Activated gamma-delta T cell (primary cell): ENCODE data around the gene ZMYND8.
"Not testable (repeated sequence)": the region's sequence is repeated elsewhere in the genome, so short reads cannot be mapped to it uniquely, and the experiment has no call there.

Source experiments
- DNase-seq: peaks from one replicate; lab custom pipeline; 2025; lab: John Stamatoyannopoulos, UW

Gene ZMYND8

DNA sequence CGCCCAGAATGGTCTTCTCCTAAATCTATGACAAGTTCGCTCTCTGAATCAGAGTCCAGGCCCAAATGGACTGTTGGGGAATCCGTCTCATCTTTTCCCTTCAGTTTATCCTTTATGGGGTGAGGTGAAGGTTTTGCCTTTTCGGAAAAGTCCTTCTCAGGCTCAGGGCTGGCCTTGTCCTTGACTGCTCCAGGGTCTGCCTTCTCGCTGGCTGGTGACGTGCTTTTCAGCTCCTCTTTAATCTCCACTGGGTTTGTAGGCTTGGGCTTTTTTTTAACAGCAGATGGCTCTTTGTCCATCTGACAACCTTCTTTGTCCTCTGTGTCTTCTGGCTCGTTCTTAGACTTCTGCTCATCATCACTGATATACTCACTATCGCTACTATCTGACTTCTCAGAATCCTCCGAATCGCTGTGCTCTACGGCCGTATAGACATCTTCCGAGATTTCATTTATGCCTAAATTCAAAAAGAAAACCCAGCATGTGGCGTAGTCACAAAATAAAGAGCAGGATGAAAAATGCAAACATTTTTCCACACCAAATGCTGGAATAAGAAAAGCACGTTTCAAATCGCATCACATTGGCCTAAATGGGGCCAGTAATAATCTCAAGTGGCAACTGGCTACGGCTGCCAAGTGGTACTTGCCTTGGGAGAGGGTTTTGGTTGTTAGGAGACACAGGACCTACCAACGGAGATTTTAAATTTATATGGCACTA lies 110.3 kb downstream of the ZMYND8 start:
- DNase-seq = no peak

DNA sequence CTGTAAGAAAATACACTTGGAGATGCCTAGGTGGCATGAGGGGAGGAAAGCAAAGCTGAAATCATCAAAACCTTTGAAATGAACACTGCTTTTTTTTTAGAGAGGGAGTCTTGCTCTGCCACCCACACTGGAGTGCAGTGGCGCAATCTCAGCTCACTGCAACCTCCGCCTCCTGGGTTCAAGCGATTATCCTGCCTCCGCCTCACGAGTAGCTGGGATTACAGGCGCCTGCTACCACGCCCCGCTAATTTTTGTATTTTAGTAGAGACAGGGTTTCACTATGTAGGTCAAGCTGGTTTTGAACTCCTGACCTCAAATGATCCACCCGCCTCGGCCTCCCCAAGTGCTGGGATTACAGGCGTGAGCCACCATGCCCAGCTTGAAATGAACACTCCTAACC lies 111.3 kb downstream of the ZMYND8 start:
- DNase-seq = not testable (repeated sequence)

GRCh38 chr20:47244451-47244850 lies 112.0 kb downstream of the ZMYND8 start:
- no peak for DNase-seq

DNA sequence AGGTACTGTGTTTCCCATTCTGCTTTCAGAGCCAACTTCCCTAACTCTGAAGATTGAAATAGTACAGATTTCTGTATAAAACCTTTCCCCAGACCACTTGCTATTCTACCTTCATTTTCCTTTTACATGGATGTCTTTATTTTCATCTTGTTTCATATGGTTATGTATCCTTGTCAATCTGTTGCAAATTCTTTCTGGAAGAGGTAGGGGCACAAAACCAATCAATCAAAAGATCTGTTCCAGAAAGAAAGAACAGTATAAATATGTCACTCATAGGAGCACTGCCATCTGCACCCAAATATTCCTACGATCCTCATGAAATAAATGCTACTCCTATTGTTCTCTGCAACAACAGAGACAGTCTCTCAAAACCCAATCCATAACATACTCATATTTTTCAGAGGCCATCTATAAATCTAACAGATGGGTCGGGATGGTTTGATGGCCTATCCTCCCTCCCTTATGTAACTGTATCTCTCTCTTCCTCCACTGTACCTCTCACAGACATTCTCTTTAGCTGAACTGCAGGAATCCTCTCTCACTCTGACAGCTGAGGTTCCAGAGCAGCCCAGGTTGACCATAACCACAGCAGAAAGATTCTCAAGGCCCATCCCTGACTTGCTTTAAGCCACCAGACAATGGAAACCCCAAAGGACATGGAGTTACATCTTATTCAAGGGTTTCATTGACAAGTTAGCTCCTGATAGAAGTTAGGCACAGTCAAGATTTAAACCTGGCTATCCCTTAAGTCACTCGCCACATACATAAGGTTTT lies 112.8 kb downstream of the ZMYND8 start:
- DNase-seq = no peak

- no peak for DNase-seq
Measured at GRCh38 chr20:47243003-47243402, 113.5 kb downstream of the ZMYND8 start.

- no peak for DNase-seq
Measured at GRCh38 chr20:47241345-47241781, 115.1 kb downstream of the ZMYND8 start.

DNA sequence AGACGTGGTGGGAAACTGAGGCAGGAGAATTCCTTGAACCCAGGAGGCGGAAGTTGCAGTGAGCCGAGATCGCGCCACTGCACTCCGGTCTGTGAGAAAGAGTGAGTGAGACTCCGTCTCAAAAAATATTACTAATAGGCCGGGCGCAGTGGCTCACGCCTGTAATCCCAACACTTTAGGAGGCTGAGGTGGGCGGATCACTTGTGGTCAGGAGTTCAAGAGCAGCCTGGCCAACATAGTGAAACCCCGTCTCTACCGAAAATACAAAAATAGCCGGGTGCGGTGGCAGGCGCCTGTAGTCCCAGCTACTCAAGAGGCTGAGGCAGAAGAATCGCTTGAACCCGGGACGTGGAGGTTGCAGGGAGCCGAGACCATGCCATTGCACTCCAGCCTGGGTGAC lies 116.4 kb downstream of the ZMYND8 start:
- DNase-seq = not testable (repeated sequence)

DNA sequence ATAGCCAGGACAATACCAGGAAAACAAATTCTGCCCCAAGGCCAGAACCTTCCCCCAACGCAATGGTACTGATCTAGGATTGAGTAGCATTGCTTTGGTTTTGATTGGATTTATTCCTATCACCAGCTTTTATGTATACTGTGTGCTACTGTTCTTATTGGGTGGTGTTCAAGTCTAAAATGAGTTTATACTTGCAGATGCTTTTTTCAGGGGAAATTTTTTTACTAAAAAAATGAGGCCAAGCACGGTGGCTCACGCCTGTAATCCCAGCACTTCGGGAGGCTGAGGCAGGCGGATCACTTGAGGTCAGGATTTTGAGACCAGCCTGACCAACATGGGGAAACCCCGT lies 116.8 kb downstream of the ZMYND8 start:
- no peak for DNase-seq

- DNase-seq = no peak
Measured at GRCh38 chr20:47238780-47239718, 117.5 kb downstream of the ZMYND8 start.

- DNase-seq = no peak
Measured at GRCh38 chr20:47237715-47238114, 118.8 kb downstream of the ZMYND8 start.

GRCh38 chr20:47236639-47236900 lies 119.9 kb downstream of the ZMYND8 start:
- no peak for DNase-seq

GRCh38 chr20:47235853-47236638 lies 120.5 kb downstream of the ZMYND8 start:
- no peak for DNase-seq

DNA sequence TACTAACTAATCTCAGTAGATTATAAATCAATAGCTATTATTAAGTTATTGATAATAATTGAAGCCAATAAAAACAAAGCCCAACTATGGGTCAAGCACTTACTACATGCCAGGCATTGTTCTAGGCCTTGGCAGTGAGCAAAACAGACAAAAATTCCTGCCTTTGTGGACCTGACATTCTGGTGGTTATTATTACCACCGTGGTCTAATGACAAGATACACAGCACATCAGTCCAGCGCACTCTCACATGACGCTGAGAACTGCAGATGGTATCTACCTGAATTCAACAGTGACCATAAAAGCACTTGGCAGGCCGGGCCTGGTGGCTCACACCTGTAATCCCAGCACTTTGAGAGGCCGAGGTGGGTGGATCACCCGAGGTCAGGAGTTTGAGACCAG lies 121.4 kb downstream of the ZMYND8 start:
- no peak for DNase-seq

- DNase-seq = no peak
Measured at GRCh38 chr20:47233333-47234188, 122.9 kb downstream of the ZMYND8 start.

DNA sequence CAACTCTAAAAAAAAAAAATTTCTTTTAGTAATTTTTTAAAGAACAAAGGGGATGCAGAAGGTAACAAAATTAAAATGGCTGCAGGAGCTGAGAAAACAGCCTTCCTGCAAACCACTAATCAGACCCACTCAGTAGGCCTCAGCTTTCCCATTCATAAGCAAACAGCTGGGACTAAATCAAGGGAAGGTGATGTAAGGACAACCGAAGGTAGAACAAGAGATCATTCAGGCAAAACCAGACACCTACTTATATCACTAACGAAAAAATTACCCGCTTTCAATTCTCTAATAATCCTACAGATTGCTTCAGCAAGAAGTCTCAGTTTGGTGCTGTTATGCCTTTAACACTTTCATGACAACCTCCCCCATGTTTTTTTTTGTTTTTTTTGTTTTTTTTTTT lies 124.0 kb downstream of the ZMYND8 start:
- DNase-seq = no peak

- DNase-seq = no peak
Measured at GRCh38 chr20:47231382-47232039, 125.0 kb downstream of the ZMYND8 start.

GRCh38 chr20:47230811-47231256 lies 125.7 kb downstream of the ZMYND8 start:
- no peak for DNase-seq

GRCh38 chr20:47228654-47229053 lies 127.8 kb downstream of the ZMYND8 start:
- DNase-seq = no peak

DNA sequence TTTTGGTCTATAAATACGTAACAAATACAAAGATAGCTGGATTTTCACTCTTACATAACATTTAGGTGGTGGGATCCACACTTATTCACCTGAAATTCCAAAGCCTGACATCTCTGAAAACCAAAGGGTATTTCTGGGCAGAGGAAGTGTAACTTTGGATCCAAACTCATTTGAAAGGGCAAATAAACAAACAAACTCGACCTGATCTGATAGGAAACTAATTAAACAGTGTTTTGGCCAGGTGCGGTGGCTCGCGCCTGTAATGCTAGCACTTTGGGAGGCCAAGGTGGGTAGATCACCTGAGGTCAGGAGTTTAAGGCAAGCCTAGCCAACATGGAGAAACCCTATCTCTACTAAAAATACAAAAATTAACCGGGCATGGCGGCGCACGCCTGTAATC lies 128.9 kb downstream of the ZMYND8 start:
- no peak for DNase-seq

DNA sequence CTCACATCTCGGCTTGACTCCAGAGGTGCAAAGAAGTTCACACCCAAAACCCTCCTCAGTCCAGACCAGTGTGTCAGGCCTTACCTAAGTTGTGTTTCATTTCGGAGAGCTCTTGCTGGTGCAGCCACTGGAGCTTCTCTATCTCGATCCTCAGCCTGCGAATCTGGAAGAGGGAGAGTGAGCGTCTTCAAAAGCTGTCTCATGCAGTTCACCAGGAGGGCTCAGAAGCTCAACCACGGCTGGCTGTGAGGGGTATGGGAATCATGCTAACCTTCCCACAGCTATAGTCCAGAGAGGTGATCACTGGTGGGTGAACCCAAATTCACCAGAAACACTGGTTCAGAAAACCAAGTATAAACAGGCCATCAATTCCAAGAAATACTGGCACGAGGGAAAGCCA lies 129.4 kb downstream of the ZMYND8 start:
- no peak for DNase-seq
